IPS-15b (cell line): Measurements from ENCODE around the gene CELSR2.
"Not testable (repeated sequence)": the region's sequence is repeated elsewhere in the genome, so short reads cannot be mapped to it uniquely, and the experiment has no call there.

ENCODE experiments used
- H3K27me3 ChIP-seq: one replicate; pipeline ENCODE4 v1.6.1; 2013; ENCODE audit warnings: low read length; ENCODE audit not compliant: control insufficient read depth, insufficient read depth
- H3K36me3 ChIP-seq: one replicate; pipeline ENCODE4 v1.6.1; 2013; ENCODE audit warnings: low read length; ENCODE audit not compliant: control insufficient read depth, insufficient read depth
- H3K4me1 ChIP-seq: one replicate; pipeline ENCODE4 v1.6.1; 2013; ENCODE audit warnings: mild to moderate bottlenecking, low read length; ENCODE audit not compliant: control insufficient read depth, insufficient read depth
- H3K4me3 ChIP-seq: one replicate; pipeline ENCODE4 v1.5.1; 2013; ENCODE audit warnings: low read depth, low read length
- H3K9ac ChIP-seq: one replicate; pipeline ENCODE4 v1.6.1; 2013; ENCODE audit warnings: low read depth, mild to moderate bottlenecking, low read length
- H3K9me3 ChIP-seq: one replicate; pipeline ENCODE4 v1.6.1; 2013; ENCODE audit warnings: mild to moderate bottlenecking, low read length; ENCODE audit not compliant: control insufficient read depth, insufficient read depth

The CELSR2 gene

GRCh38 chr1:109295712-109296415 is 46.5 kb downstream of the CELSR2 start:
- Histone ChIP-seq H3K36me3 (no peaks in the 10 kb centered on the region), H3K27me3 (no peaks in the 10 kb centered on the region), H3K4me1 (no peaks in the 10 kb centered on the region), H3K4me3 (no peak overlapping the region), H3K9ac (no peak overlapping the region), H3K9me3 (no peaks in the 10 kb centered on the region)

- Histone ChIP-seq H3K4me1 (no peaks in the 10 kb centered on the region), H3K4me3 (no peak overlapping the region), H3K9ac (no peak overlapping the region), H3K27me3 (no peaks in the 10 kb centered on the region), H3K36me3 (no peaks in the 10 kb centered on the region), H3K9me3 (no peaks in the 10 kb centered on the region)
Measured at GRCh38 chr1:109296782-109297181, 47.4 kb downstream of the CELSR2 start.

- Histone ChIP-seq H3K4me3 (no peak overlapping the region), H3K36me3 (no peaks in the 10 kb centered on the region), H3K9me3 (no peaks in the 10 kb centered on the region), H3K9ac (no peak overlapping the region), H3K4me1 (no peaks in the 10 kb centered on the region), H3K27me3 (no peaks in the 10 kb centered on the region)
Measured at GRCh38 chr1:109298666-109299557, 49.6 kb downstream of the CELSR2 start.

GRCh38 chr1:109299558-109300343 is 50.4 kb downstream of the CELSR2 start:
- H3K4me1 ChIP-seq = no peaks in the 10 kb centered on the region
- H3K27me3 ChIP-seq = no peaks in the 10 kb centered on the region
- no peaks in the 10 kb centered on the region for H3K9me3 ChIP-seq
- H3K36me3 ChIP-seq = no peaks in the 10 kb centered on the region
- H3K4me3 ChIP-seq = no peak overlapping the region
- H3K9ac ChIP-seq = no peak overlapping the region

- Histone ChIP-seq H3K27me3 (no peaks in the 10 kb centered on the region), H3K4me1 (no peaks in the 10 kb centered on the region), H3K36me3 (no peaks in the 10 kb centered on the region), H3K9ac (no peak overlapping the region), H3K9me3 (no peaks in the 10 kb centered on the region), H3K4me3 (no peak overlapping the region)
Measured at GRCh38 chr1:109300650-109301151, 51.4 kb downstream of the CELSR2 start.

- Histone ChIP-seq H3K9me3 (no peaks in the 10 kb centered on the region), H3K9ac (no peak overlapping the region), H3K36me3 (no peaks in the 10 kb centered on the region), H3K27me3 (no peaks in the 10 kb centered on the region), H3K4me1 (peaks cover 2% of the 10 kb centered on the region), H3K4me3 (no peak overlapping the region)
Measured at GRCh38 chr1:109301874-109302273, 52.5 kb downstream of the CELSR2 start.

- peaks cover 6% of the 10 kb centered on the region for H3K4me1 ChIP-seq
Measured at GRCh38 chr1:109304226-109304920, 55.0 kb downstream of the CELSR2 start.

GRCh38 chr1:109305991-109306390 is 56.7 kb downstream of the CELSR2 start:
- H3K27me3 ChIP-seq, H3K4me1 ChIP-seq, H3K9ac ChIP-seq, H3K9me3 ChIP-seq, H3K4me3 ChIP-seq, H3K36me3 ChIP-seq: not testable (repeated sequence)

More at GRCh38 chr1:109304226-109304920, 55.0 kb downstream of the CELSR2 start:
- H3K27me3 ChIP-seq = no peaks in the 10 kb centered on the region
- H3K9ac ChIP-seq = no peak overlapping the region
- H3K36me3 ChIP-seq = no peaks in the 10 kb centered on the region
- H3K4me3 ChIP-seq = no peak overlapping the region
- no peaks in the 10 kb centered on the region for H3K9me3 ChIP-seq

GRCh38 chr1:109306832-109307273 is 57.5 kb downstream of the CELSR2 start, which contains the start of gene MYBPHL:
TSS of gene MYBPHL (minus strand) at chr1:109307011. CDS start at chr1:109306991, 20 bp downstream.
- Histone ChIP-seq H3K9ac (no peak within 1 kb of the TSS), H3K4me1 (peaks cover 6% of the 10 kb centered on the region), H3K27me3 (no peaks in the 10 kb centered on the region), H3K4me3 (no peak within 1 kb of the TSS), H3K9me3 (no peaks in the 10 kb centered on the region), H3K36me3 (no peaks in the 10 kb centered on the region)

- H3K27me3 ChIP-seq = no peaks in the 10 kb centered on the region
- no peak overlapping the region for H3K9ac ChIP-seq
- no peaks in the 10 kb centered on the region for H3K9me3 ChIP-seq
- H3K4me3 ChIP-seq = no peak overlapping the region
- H3K36me3 ChIP-seq = no peaks in the 10 kb centered on the region
- H3K4me1 ChIP-seq = peaks cover 6% of the 10 kb centered on the region
Measured at GRCh38 chr1:109307274-109308021, 58.1 kb downstream of the CELSR2 start.
